Measurements from ENCODE around the gene PGAM2. TPM values are rescaled to one million over a fixed set of nuclear protein-coding genes. Genes with fewer than 3 reads are reported as not detected.

Gene PGAM2
- total and polyA plus RNA-seq, 12 donors = 0.76 to 30.1 (median 6.7) TPM

DNA sequence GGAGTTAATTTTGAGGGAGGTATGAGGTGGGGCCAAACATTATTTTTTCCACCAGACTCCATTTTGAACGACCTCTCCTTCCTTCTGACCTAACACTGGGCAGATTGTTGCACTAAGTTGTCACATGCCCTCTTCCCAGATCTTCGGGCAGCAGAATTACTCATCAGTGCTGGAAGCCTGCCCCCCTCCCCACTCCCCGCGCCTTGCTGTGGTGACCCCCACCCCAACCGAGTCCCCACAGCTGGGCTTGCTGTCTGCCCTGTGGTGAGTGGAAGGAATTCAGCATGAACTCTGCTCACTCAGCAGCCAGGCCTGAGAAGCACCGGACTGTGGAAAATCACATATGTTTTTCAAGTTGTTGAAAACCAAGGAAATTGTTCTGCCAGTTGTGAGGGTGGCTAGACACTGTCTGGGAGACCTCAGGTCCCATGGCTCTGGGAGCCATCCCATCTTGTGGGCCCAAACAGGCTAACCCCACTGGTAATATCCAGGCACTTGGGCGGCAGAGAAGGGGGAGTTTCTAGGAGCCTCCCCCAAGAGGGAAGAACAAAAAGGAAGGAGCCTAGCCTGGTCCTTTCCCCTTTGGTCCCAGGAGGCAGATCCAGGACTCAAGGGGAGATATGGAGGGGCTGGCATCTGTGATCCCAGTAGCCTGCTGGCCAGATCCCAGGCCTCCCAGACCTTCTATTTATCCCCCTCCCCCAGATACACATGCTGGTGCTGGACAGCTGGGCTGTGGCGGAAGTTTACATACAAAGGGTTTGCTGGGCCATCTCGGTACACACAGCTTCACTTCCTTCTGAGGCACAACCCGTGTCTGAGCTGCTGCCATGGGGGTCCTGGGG lies 35.3 kb upstream of the PGAM2 start:
- H3K4me3 ChIP-seq = no peak overlapping the region
- H3K9me3 ChIP-seq (replicated peaks in 1 of 3) = no peaks in the 10 kb centered on the region
- H3K27me3 ChIP-seq = no peaks in the 10 kb centered on the region
- intact Hi-C loops (cut with DNase I) = no loop called here
- peak overlapping the region in 3 of 5 donors; percentile 7 to 85 (median 68) for H3K27ac ChIP-seq
- no peaks in the 10 kb centered on the region for H3K4me1 ChIP-seq (replicated peaks in 1 of 2)
- no peaks in the 10 kb centered on the region for H3K36me3 ChIP-seq (replicated peaks in 1 of 2)
- TF ChIP-seq, protein P1, sequence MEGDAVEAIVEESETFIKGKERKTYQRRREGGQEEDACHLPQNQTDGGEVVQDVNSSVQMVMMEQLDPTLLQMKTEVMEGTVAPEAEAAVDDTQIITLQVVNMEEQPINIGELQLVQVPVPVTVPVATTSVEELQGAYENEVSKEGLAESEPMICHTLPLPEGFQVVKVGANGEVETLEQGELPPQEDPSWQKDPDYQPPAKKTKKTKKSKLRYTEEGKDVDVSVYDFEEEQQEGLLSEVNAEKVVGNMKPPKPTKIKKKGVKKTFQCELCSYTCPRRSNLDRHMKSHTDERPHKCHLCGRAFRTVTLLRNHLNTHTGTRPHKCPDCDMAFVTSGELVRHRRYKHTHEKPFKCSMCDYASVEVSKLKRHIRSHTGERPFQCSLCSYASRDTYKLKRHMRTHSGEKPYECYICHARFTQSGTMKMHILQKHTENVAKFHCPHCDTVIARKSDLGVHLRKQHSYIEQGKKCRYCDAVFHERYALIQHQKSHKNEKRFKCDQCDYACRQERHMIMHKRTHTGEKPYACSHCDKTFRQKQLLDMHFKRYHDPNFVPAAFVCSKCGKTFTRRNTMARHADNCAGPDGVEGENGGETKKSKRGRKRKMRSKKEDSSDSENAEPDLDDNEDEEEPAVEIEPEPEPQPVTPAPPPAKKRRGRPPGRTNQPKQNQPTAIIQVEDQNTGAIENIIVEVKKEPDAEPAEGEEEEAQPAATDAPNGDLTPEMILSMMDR (IDR thresholded peaks at IDR 0.05) = no peak
- no peak for TF ChIP-seq POLR2A (IDR thresholded peaks at IDR 0.05)
- DNase-seq = peak in 2 of 7 donors; percentile 49 to 50
- 54 to 62% (median 60%) methylated on average over 7 to 10 of the region's 10 CpGs for WGBS, 4 donors

DNA sequence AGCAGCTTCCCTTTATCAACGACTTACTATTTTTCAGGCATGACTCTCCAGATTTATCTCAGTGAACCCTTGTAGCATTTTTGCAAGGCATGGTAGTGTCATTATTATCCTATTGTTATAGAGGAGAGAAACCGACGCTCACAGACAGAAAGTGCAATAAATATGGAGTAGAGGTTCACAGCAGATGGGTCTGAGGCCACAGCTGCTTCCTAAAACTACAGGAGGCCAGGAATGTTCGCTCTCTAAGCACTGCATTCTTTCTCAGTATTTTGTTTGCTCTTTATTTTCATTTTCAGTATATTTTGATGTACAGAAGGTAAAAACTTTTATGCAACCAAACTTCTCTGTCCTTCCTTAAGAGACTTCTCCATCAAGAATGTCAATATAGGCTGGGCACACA lies 34.3 kb upstream of the PGAM2 start:
- Histone ChIP-seq H3K27ac (peak overlapping the region in 1 of 5 donors; percentile 68), H3K4me3 (no peak overlapping the region), H3K4me1 (replicated peaks in 1 of 2) (no peaks in the 10 kb centered on the region), H3K27me3 (no peaks in the 10 kb centered on the region), H3K9me3 (replicated peaks in 1 of 3) (no peaks in the 10 kb centered on the region), H3K36me3 (replicated peaks in 1 of 2) (no peaks in the 10 kb centered on the region)
- WGBS, 4 donors = 47 to 61% (median 55%) methylated on average over 4 of the region's 4 CpGs
- TF ChIP-seq POLR2A (IDR thresholded peaks at IDR 0.05) = no peak
- TF ChIP-seq, protein P1 (IDR thresholded peaks at IDR 0.05) = no peak
- no peak for DNase-seq
- intact Hi-C loops (cut with DNase I) = no loop called here

DNA sequence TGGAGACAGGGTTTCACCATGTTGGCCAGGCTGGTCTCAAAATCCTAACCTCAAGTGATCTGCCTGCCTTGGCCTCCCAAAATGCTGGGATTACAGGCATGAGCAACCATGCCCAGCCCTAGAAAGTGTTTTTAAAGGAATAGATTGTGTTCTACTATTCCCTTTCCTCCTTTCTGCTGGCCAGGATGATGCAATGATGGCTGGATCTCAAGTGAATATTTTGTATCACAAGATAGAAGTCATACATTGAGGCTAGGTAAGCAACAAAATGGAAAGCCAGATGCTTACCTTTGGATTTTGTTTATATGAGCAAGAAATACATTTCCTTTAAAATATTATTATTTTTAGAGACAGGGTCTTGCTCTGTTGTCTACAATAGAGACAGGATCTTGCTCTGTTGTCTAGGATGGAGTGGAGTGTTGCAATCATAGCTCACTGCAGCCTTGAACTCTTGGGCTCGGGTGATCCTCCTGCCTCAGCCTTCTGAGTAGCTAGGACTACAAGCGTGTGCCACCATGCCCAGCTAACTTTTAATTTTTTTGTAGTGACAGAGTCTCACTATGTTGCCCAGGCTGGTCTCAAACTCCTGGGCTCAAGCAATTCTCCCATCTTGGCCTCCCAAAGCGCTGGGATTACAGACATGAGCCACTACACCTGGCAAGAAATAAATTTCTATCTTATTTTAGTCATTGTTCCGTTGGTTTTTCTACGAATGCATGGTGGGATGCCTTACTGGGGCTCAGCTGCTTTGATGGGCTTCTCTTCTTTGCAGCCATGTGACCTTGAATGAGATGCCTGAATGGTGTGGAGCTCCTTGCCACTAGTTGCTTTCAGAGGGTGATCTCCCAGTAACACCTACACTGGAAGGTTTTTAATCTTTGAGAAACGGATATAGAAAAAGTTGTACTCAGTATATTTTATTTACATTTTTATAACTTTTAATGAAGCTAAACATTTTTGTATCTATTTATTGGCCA lies 33.0 kb upstream of the PGAM2 start:
- TF ChIP-seq, protein P1 (IDR thresholded peaks at IDR 0.05) = no peak
- no peak for TF ChIP-seq POLR2A (IDR thresholded peaks at IDR 0.05)
- DNase-seq = no peak
- H3K9me3 ChIP-seq (replicated peaks in 1 of 3) = no peaks in the 10 kb centered on the region
- intact Hi-C loops (cut with DNase I) = no loop called here
- H3K36me3 ChIP-seq (replicated peaks in 1 of 2) = no peaks in the 10 kb centered on the region
- 70 to 72% (median 72%) methylated on average over 6 of the region's 6 CpGs for WGBS, 4 donors
- no peak overlapping the region for H3K27ac ChIP-seq
- H3K27me3 ChIP-seq = no peaks in the 10 kb centered on the region
- H3K4me3 ChIP-seq = no peak overlapping the region
- no peaks in the 10 kb centered on the region for H3K4me1 ChIP-seq (replicated peaks in 1 of 2)
